Kidney tubule cell (primary cell): ENCODE results near the gene SRGAP3.
A peak's percentile ranks its signal among the peaks of the same experiment; 100 is the strongest.

Source experiments
- DNase-seq: peaks from one replicate; pipeline ENCODE4 v3.0.0-alpha.2; 2018; ENCODE audit warnings: low spot score

The SRGAP3 gene

GRCh38 chr3:9015250-9015649 is 234.2 kb downstream of the SRGAP3 start:
- no peak for DNase-seq

- no peak for DNase-seq
Measured at GRCh38 chr3:9013782-9014563, 235.5 kb downstream of the SRGAP3 start.

- DNase-seq = peak; percentile 25
Measured at GRCh38 chr3:9012521-9012920, 236.9 kb downstream of the SRGAP3 start.

- DNase-seq = no peak
Measured at GRCh38 chr3:9009976-9010545, 239.4 kb downstream of the SRGAP3 start.

- no peak for DNase-seq
Measured at GRCh38 chr3:9008550-9009255, 240.7 kb downstream of the SRGAP3 start.

GRCh38 chr3:9007928-9008327 is 241.5 kb downstream of the SRGAP3 start:
- no peak for DNase-seq

- peak; percentile 8 for DNase-seq
Measured at GRCh38 chr3:9007213-9007612, 242.2 kb downstream of the SRGAP3 start.

- no peak for DNase-seq
Measured at GRCh38 chr3:9000041-9000440, 249.4 kb downstream of the SRGAP3 start.

GRCh38 chr3:8997151-8997550 is 252.3 kb downstream of the SRGAP3 start:
- no peak for DNase-seq

GRCh38 chr3:8996681-8997121 is 252.7 kb downstream of the SRGAP3 start:
- DNase-seq = no peak

GRCh38 chr3:8996216-8996615 is 253.2 kb downstream of the SRGAP3 start:
- DNase-seq = no peak

GRCh38 chr3:8994226-8994625 is 255.2 kb downstream of the SRGAP3 start:
- no peak for DNase-seq

- DNase-seq = no peak
Measured at GRCh38 chr3:8993331-8993730, 256.1 kb downstream of the SRGAP3 start.

GRCh38 chr3:8992854-8993253 is 256.6 kb downstream of the SRGAP3 start:
- DNase-seq = no peak

GRCh38 chr3:8992199-8992598 is 257.2 kb downstream of the SRGAP3 start:
- DNase-seq = no peak

- no peak for DNase-seq
Measured at GRCh38 chr3:8990266-8991215, 258.9 kb downstream of the SRGAP3 start.

GRCh38 chr3:8988791-8989558 is 260.5 kb downstream of the SRGAP3 start:
- DNase-seq = no peak

GRCh38 chr3:8988384-8988655 is 261.1 kb downstream of the SRGAP3 start:
- no peak for DNase-seq

- DNase-seq = peak; percentile 55
Measured at GRCh38 chr3:8987645-8988383, 261.6 kb downstream of the SRGAP3 start.

GRCh38 chr3:8987226-8987625 is 262.2 kb downstream of the SRGAP3 start:
- DNase-seq = no peak

- no peak for DNase-seq
Measured at GRCh38 chr3:8986741-8987140, 262.7 kb downstream of the SRGAP3 start.
